Effector memory CD4-positive, alpha-beta T cell (primary cell): ENCODE data around the gene SMYD3.

ENCODE experiments used
- DNase-seq, 3 donors: peaks; one replicate each; pipeline ENCODE4 v3.0.0-alpha.2; 2020
- H3K27ac ChIP-seq: 2 replicates; pipeline ENCODE4 v1.7.0; 2013; ENCODE audit warnings: mild to moderate bottlenecking, low read length, moderate library complexity; ENCODE audit not compliant: insufficient read depth, poor library complexity, severe bottlenecking
- H3K27me3 ChIP-seq: replicated peaks from 2 replicates; pipeline ENCODE4 v1.7.0; 2013; ENCODE audit warnings: mild to moderate bottlenecking, low read length; ENCODE audit not compliant: insufficient read depth, control insufficient read depth, poor library complexity, severe bottlenecking
- H3K36me3 ChIP-seq: 2 replicates; pipeline ENCODE4 v1.7.0; 2013; ENCODE audit warnings: mild to moderate bottlenecking, low read length, moderate library complexity; ENCODE audit not compliant: control insufficient read depth, insufficient read depth
- H3K4me1 ChIP-seq: 2 replicates; pipeline ENCODE4 v1.7.0; 2013; ENCODE audit warnings: low read length, mild to moderate bottlenecking; ENCODE audit not compliant: control insufficient read depth, insufficient read depth, poor library complexity, severe bottlenecking
- H3K4me3 ChIP-seq: 2 replicates; pipeline ENCODE4 v1.7.0; 2013; ENCODE audit warnings: low read length, low read depth, mild to moderate bottlenecking; ENCODE audit not compliant: insufficient read depth, poor library complexity, severe bottlenecking
- H3K9me3 ChIP-seq: 2 replicates; pipeline ENCODE4 v1.7.0; 2013; ENCODE audit warnings: mild to moderate bottlenecking, low read length, moderate library complexity; ENCODE audit not compliant: control insufficient read depth

SMYD3 gene

DNA sequence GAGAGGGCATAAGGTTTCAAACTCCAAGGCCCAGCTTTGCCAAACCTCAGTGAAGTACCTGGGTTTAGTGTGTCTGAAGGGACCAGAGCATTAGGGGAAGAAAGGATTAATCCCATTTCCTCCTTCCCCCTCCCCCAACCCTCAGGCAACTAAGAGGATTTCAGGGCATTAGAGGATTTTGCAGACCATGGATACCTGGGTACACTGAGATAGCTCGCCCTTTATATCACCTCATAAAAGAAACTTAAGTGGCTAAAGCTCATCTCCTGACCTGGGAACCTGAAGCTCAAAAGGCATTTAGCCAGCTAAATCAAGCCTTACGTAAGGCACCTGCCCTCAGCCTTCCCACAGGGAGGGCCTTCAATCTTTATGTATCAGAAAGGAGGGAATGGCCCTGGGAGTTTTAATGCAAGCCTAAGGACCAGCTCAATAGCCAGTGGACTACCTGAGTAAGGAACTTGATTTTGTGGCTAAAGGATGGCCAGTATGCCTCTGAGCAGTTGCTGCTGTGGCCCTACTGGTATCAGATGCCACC lies 26.4 kb upstream of the SMYD3 start:
- Histone ChIP-seq H3K4me3 (no peak overlapping the region), H3K27me3 (no peaks in the 10 kb centered on the region), H3K36me3 (no peaks in the 10 kb centered on the region)

DNA sequence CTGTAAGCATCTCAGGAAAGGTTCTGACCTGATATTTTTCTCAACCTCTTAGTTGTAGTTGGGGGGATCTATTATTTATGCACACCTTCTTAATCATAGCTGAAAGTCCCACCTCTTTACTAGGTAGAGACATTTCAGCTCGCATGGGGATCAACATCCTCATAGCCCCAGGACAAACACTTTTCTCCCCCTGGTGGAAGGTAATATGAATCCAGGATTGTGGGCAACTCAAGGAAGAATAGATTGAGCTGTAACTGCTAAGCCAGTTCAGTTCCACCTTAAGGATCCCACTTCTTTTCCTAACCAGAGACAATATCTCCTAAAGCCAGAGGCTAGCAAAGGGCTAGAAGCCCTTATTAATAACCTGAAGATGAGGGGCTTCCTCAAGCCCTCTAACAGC lies 25.4 kb upstream of the SMYD3 start:
- Histone ChIP-seq H3K4me1 (peaks cover under 1% of the 10 kb centered on the region), H3K27me3 (no peaks in the 10 kb centered on the region), H3K27ac (no peak overlapping the region), H3K4me3 (no peak overlapping the region), H3K9me3 (peaks cover 4% of the 10 kb centered on the region), H3K36me3 (no peaks in the 10 kb centered on the region)
- DNase-seq: no peak

More for the DNA sequence above, 26.4 kb upstream of the SMYD3 start:
- H3K4me1 ChIP-seq: no peaks in the 10 kb centered on the region
- H3K9me3 ChIP-seq: peaks cover 4% of the 10 kb centered on the region
- H3K27ac ChIP-seq: no peak overlapping the region
- DNase-seq: no peak

DNA sequence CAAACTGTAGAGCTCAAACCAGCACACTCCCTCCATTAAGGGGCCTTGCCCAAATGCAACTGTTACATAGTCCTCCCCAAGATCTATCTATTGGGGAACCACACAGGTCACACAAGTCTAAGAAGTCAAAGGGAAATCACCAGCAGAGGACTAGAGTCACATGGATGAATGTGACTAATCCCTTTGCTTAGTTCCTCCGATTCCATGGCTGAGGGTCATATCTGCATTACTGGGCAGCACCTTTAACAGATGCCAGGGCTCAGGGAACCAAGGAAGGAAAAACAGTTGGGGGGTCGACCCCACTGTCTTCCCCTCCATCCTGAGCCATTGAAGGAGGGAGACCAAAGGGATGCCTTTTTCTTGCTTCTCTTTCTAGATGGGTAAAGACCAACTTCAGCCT lies 23.4 kb upstream of the SMYD3 start:
- H3K27ac ChIP-seq: no peak overlapping the region
- peaks cover 4% of the 10 kb centered on the region for H3K9me3 ChIP-seq
- H3K36me3 ChIP-seq: no peaks in the 10 kb centered on the region
- no peak overlapping the region for H3K4me3 ChIP-seq
- DNase-seq: no peak
- no peaks in the 10 kb centered on the region for H3K27me3 ChIP-seq
- H3K4me1 ChIP-seq: peaks cover 4% of the 10 kb centered on the region

DNA sequence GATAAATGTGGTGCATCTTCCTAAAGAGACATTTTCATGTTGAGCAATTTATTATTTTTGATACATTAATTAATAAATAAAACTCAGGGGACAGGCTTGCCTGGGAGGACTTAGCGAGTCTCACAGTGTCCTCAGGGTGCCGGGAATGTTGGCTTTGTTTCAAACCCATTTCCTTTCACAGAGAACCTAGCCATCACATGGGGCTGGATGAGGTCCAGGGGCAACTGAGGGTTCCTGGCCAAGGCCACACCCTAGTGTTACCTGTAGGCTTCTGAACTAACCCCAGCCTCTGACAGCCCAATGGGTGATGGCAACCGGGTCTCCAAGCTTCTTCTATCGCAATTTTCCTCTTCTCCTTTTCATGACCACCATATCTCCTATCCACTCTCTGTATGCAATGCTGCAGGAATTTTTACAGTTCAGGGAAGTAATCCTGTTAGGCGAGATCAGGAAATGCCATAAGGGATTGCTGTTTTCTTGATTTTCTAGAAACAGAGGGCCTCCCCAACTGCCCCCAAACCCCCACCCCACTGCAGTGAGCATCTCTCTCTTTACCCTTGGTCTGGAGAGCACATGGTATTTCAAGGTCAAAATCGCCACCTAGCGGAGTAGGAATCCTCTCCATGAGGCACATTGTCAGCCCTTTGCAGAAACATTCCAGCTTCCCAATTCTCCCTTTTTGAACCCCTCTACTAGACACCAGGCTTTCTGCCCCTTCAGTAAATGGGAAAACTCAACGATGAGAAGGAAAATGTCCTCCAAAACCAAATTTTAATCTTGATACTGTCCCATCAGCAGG lies 22.1 kb upstream of the SMYD3 start:
- DNase-seq: no peak
- Histone ChIP-seq H3K27me3 (no peaks in the 10 kb centered on the region), H3K4me1 (peaks cover 4% of the 10 kb centered on the region), H3K9me3 (peaks cover 4% of the 10 kb centered on the region), H3K4me3 (no peak overlapping the region), H3K36me3 (no peaks in the 10 kb centered on the region), H3K27ac (no peak overlapping the region)

DNA sequence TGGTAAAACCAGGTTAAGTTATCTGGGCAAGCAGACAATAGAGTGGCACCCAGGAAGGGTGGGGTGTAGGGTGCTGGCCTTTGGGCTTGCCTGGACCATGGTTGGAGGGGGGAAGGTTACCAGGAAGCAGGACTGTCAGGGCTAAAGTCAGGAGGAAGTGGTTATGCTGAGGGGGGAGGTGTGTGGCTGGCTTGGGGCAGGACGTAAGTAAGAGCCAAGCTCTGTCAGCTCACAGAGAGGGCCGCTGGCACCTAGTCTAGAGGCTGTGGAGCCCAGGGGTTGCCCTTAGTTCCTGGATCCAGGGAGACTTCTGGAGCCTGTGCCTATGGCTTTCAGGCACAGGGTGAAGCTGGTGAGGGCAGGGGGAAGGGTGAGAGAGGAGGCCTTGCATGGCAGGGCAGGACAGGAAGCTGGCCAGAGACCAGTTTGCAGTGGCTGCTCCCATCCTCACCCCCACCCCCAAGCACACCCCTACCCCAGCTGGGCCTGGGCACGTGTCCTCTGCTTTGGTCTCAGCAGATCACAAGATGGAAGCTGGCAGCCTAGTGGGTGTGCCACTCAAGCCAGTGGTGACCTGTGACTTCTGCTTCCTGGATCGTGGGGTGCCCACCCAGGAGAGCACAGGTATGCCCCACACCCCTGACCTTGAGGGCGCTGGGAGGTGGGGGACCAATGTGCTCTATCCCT lies 20.5 kb upstream of the SMYD3 start:
- no peak for DNase-seq
- Histone ChIP-seq H3K27me3 (no peaks in the 10 kb centered on the region), H3K9me3 (peaks cover 4% of the 10 kb centered on the region), H3K27ac (no peak overlapping the region), H3K4me3 (no peak overlapping the region), H3K4me1 (peaks cover 4% of the 10 kb centered on the region), H3K36me3 (no peaks in the 10 kb centered on the region)

DNA sequence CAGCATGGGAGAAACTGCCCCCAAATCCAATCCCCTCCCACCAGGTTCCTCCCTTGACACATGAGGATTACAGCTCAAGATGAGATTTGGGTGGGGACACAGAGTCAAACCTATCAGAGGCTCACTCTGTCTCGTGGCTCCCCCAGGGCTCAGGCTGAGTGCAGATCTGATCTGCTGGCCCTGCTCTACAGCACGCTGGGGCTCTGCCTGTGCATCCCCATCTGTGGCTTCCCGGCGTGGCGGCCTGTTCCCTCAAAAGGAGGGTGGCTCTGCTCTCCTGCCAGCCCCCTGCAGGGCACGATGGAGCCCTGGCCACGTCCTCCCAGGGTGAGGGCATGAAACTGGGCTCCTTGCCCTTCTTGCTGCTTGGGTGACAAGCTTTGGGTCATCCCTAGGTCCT lies 19.8 kb upstream of the SMYD3 start:
- no peak for DNase-seq
- Histone ChIP-seq H3K4me3 (no peak overlapping the region), H3K36me3 (no peaks in the 10 kb centered on the region), H3K9me3 (peaks cover 4% of the 10 kb centered on the region), H3K27ac (no peak overlapping the region), H3K27me3 (no peaks in the 10 kb centered on the region), H3K4me1 (peaks cover 4% of the 10 kb centered on the region)

DNA sequence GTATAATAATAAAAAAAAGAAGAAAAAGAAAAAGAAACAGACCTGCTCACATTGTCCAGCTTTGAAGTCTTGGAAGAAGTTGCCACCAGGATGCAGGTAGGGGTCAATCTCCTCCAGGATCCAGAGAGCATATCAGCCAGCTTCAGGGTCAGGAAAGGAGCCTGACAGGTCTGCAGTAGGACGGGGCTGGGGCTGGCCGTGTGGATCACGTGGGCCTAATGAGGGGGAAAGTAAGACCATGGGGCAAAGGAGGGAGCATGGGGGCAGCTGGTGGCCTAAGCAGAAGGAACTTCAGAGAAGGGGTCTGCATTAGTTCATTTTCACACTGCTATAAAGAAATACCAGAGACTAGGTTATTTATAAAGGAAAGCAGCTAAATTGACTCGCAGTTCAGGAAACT lies 19.3 kb upstream of the SMYD3 start:
- peaks cover 4% of the 10 kb centered on the region for H3K9me3 ChIP-seq
- H3K4me1 ChIP-seq: peaks cover 4% of the 10 kb centered on the region
- DNase-seq: no peak
- H3K27me3 ChIP-seq: no peaks in the 10 kb centered on the region
- no peaks in the 10 kb centered on the region for H3K36me3 ChIP-seq
- no peak overlapping the region for H3K27ac ChIP-seq
- H3K4me3 ChIP-seq: no peak overlapping the region

DNA sequence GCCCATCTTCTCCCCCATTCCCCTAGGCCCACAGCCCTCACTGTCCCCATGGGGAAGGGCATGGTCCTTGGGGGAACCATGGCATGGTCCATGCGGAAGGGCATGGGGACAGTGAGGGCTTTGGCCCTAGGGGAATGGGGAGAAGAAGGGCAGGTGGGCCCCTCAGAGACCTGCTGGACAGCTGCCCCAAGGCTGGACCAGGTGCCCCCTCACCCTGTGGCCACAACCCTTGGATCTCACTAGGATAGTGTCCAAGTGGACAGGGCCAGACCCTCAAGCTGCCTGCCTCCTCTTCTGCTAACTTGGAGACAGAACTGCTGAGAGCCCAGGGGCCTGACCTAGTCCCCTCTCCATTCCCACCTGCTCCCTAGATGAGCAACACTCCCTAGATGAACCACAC lies 12.4 kb upstream of the SMYD3 start:
- no peak for DNase-seq
- H3K27ac ChIP-seq: no peak overlapping the region
- H3K4me3 ChIP-seq: no peak overlapping the region
- no peaks in the 10 kb centered on the region for H3K27me3 ChIP-seq
- no peaks in the 10 kb centered on the region for H3K4me1 ChIP-seq
- H3K36me3 ChIP-seq: no peaks in the 10 kb centered on the region
- peaks cover 10% of the 10 kb centered on the region for H3K9me3 ChIP-seq

DNA sequence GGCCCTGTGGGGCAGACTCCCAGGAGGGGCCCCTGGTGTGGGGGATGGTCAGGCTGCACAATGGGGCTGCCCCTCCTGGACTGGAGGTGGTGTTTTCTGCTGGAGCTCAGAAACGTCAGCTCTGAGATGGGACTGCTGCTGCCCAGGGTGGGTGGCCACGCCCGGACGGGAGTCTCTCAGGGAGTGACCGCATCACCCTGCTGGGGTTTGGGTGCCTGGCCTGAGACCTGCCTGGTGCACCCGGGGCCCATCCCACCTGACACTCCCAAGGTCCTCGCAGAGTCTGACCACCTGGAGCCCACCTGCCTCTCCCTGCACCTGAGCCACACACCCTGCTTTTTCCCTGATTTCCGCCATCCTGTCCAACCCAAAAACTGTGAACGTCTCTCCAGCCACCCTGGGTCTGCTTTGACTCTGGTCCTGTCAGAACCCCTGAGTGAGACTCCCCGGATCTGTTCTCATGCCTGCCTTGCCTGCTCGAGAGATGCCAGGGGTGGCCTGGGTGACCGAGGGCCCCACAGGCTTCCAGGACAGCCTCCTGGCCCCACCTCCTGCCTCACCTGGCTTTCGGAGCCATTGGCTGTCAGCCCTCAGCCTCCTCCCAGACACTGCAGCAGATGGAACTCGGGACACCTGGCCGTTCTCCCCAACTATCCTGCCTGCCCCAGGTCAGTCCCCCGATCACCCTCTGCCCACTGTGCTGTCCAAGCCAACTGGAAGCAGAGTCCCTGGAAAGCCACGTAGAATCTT lies 11.6 kb upstream of the SMYD3 start:
- Histone ChIP-seq H3K4me3 (no peak overlapping the region), H3K9me3 (peaks cover 10% of the 10 kb centered on the region), H3K27me3 (no peaks in the 10 kb centered on the region), H3K4me1 (no peaks in the 10 kb centered on the region), H3K27ac (no peak overlapping the region), H3K36me3 (no peaks in the 10 kb centered on the region)
- no peak for DNase-seq
